NB4 (cell line): Measurements from ENCODE around the gene CDHR4.

Experiments used
- MYC ChIP-seq: IDR thresholded peaks from 2 replicates; pipeline ENCODE4 v1.6.1; 2011; ENCODE audit warnings: low read depth, low read length
- POLR2A ChIP-seq: IDR thresholded peaks from 2 replicates; pipeline ENCODE4 v1.6.1; 2011; ENCODE audit warnings: mild to moderate bottlenecking; ENCODE audit not compliant: insufficient read length; ENCODE audit errors: extremely low read depth
- TF ChIP-seq, protein P1 (sequence below): IDR thresholded peaks from one replicate; pipeline ENCODE4 v1.5.1; 2012; ENCODE audit warnings: low read depth, low read length
- TF ChIP-seq, protein P2 (sequence below): IDR thresholded peaks from 2 replicates; pipeline ENCODE4 v1.6.1; 2011; ENCODE audit warnings: low read depth, low read length

- no peak for TF ChIP-seq POLR2A
- TF ChIP-seq, protein P1, sequence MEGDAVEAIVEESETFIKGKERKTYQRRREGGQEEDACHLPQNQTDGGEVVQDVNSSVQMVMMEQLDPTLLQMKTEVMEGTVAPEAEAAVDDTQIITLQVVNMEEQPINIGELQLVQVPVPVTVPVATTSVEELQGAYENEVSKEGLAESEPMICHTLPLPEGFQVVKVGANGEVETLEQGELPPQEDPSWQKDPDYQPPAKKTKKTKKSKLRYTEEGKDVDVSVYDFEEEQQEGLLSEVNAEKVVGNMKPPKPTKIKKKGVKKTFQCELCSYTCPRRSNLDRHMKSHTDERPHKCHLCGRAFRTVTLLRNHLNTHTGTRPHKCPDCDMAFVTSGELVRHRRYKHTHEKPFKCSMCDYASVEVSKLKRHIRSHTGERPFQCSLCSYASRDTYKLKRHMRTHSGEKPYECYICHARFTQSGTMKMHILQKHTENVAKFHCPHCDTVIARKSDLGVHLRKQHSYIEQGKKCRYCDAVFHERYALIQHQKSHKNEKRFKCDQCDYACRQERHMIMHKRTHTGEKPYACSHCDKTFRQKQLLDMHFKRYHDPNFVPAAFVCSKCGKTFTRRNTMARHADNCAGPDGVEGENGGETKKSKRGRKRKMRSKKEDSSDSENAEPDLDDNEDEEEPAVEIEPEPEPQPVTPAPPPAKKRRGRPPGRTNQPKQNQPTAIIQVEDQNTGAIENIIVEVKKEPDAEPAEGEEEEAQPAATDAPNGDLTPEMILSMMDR = no peak
- TF ChIP-seq MYC = no peak
- TF ChIP-seq, protein P2, sequence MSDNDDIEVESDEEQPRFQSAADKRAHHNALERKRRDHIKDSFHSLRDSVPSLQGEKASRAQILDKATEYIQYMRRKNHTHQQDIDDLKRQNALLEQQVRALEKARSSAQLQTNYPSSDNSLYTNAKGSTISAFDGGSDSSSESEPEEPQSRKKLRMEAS = no peak
Measured at GRCh38 chr3:49769926-49770325, 29.7 kb downstream of the CDHR4 start.
